RPMI8226 (cell line): Measurements from ENCODE around the gene OR10J1.
"Not testable (repeated sequence)": the region's sequence is repeated elsewhere in the genome, so short reads cannot be mapped to it uniquely, and the experiment has no call there.

Experiments used
- DNase-seq: peaks from one replicate; pipeline ENCODE4 v3.0.0-alpha.2; 2015

Gene OR10J1

GRCh38 chr1:159439422-159439821, at the start of gene OR10J1:
OR10J1 (plus strand) TSS chr1:159439722; CDS start chr1:159439792, 70 bp downstream.
- no peak for DNase-seq

GRCh38 chr1:159406821-159407220, 32.7 kb upstream of the OR10J1 start:
- DNase-seq: no peak

- DNase-seq: no peak
These were observed 30.6 kb upstream of the OR10J1 start for GRCh38 chr1:159408862-159409400.

GRCh38 chr1:159421821-159422220, 17.7 kb upstream of the OR10J1 start:
- DNase-seq: no peak

GRCh38 chr1:159428536-159428935, 11.0 kb upstream of the OR10J1 start:
- DNase-seq: no peak

- DNase-seq: no peak
These were observed 10.3 kb upstream of the OR10J1 start for GRCh38 chr1:159429074-159429861.

- no peak for DNase-seq
These were observed 8.5 kb upstream of the OR10J1 start for GRCh38 chr1:159430985-159431384.

GRCh38 chr1:159431904-159432303, 7.6 kb upstream of the OR10J1 start, which contains the start of gene OR10J4:
OR10J4 (plus strand) TSS chr1:159432204.
- no peak for DNase-seq

GRCh38 chr1:159436469-159436868, 3.1 kb upstream of the OR10J1 start:
- no peak for DNase-seq

- DNase-seq: no peak
These were observed 1.8 kb downstream of the OR10J1 start for GRCh38 chr1:159441360-159441759.

GRCh38 chr1:159442428-159442827, 2.9 kb downstream of the OR10J1 start:
- no peak for DNase-seq

GRCh38 chr1:159443066-159443750, 3.7 kb downstream of the OR10J1 start:
- no peak for DNase-seq

GRCh38 chr1:159444511-159444910, 5.0 kb downstream of the OR10J1 start:
- no peak for DNase-seq

- DNase-seq: no peak
These were observed 8.7 kb downstream of the OR10J1 start for GRCh38 chr1:159448181-159448580.

GRCh38 chr1:159449605-159450004, 10.1 kb downstream of the OR10J1 start:
- DNase-seq: not testable (repeated sequence)

- DNase-seq: no peak
These were observed 20.0 kb downstream of the OR10J1 start for GRCh38 chr1:159459551-159459950.

- no peak for DNase-seq
These were observed 25.7 kb downstream of the OR10J1 start for GRCh38 chr1:159465191-159465603.

GRCh38 chr1:159468321-159468720, 28.8 kb downstream of the OR10J1 start:
- DNase-seq: no peak

- no peak for DNase-seq
These were observed 30.5 kb downstream of the OR10J1 start for GRCh38 chr1:159469921-159470533.

- DNase-seq: no peak
These were observed 33.8 kb downstream of the OR10J1 start for GRCh38 chr1:159473335-159473734.

- DNase-seq: no peak
These were observed 35.4 kb downstream of the OR10J1 start for GRCh38 chr1:159474926-159475325.

- DNase-seq: no peak
These were observed 44.0 kb downstream of the OR10J1 start for GRCh38 chr1:159483501-159483900.
